ENCODE results near the gene SSBP3.
"Not testable (repeated sequence)": the region's sequence is repeated elsewhere in the genome, so short reads cannot be mapped to it uniquely, and the experiment has no call there.

SSBP3 gene

DNA sequence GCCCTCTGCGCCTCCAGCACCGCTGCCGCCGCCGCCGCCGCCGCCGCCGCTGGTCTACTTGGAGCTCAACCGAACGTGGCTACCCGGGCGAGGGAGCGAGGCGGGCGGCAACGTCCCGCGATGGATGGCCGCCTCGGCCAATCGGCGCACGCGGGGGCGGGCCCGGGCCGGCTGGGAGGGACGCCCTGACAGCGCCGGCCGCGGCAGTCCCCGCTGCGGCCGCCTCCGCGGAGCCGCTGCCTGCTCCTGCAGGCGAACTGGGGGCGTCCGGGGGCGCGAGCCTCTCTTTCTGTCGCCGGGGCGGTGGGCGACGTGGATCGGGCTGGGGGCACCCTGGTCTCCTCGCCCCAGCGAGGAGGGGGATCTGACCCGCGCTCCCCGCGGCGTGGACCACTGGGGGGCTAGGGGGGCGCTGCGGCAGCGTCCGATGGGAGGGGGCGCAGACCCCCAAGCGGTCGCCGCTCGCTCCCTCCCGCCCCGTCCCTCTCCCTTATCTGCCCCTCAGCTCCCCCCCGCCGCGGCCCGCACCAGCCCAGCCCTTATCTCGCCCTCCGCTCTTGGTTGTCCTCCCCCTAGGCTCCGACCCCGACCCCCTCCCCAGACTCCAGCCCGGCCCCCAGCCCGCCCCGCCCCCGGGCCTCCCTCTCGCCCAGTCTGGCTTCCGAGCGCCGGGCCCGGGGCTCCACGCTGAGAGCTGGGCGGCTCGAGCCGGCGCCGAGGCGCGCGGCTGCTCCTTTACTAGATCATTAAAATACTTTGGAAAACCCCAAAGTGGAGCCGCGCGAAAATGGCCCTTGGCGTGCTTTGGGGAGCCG lies at the start of gene SSBP3:
Gene SSBP3 (minus strand): TSS at position 56 of the 815 bp plus-strand sequence.
- peak; percentile 90 to 93 for DNase-seq

DNA sequence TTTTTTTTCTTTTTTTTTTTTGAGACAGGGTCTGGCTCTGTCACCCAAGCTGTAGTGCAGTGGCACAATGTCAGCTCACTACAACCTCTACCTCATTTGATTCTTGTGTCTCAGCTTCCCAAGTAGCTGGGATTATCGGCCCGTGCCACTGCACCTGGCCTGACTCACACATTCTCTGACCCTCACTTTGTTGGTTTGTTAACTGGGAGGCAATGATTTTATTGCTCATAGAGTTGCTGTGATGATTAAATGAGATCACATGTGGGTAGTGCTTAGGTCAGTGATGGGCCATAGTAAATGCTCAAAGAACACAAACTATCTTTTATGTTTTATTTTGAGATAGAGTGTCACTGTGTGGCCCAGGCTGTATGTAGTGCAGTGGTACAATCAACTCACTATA lies 47.3 kb upstream of the SSBP3 start:
- no peak for DNase-seq

DNA sequence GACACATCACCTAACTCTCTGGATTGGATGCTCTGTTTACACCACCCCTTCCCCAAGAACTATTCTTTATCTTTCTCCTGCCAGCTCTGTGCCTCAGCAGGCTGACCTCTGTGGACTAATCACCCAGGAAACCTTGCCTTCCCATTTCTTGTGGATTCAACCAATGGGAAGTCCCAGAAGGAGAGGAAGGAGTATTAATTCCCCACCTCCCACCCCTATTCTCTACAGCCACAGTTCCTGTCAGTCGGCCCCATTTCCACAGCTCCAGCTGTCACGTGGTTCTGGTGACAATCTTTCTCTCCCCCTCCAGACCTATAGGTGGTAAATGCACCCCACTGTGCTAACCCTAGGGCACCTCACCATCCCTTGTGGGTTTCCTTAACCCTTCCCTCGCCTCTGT lies 46.8 kb upstream of the SSBP3 start:
- DNase-seq: no peak

DNA sequence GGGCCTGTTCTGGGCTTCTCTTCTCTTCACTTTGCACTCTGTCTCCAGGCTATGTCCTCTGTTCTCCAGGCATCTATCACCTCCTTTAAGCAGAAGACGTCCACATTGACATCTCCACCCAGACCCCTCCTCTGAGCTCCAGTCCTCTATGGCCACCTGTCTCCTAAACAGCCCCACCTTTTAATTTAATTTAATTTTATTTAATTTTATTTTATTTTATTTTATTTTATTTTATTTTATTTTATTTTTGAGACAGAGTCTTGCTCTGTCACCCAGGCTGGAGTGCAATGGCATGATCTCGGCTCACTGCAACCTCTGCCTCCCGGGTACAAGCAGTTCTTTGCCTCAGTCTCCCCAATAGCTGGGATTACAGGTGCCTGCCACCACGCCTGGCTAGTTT lies 43.2 kb upstream of the SSBP3 start:
- DNase-seq: not testable (repeated sequence)

DNA sequence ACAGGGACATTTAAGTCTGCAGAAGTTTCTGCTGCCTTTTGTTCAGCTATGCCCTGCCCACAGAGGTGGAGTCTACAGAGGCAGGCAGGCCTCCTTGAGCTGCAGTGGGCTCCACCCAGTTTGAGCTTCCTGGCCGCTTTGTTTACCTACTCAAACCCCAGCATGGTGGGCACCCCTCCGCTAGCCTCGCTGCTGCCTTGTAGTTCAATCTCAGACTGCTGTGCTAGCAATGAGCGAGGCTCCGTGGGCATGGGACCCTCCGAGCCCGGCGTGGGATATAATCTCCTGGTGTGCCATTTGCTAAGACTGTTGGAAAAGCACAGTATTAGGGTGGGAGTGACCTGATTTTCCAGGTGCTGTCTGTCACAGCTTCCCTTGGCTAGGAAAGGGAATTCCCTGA lies 42.6 kb upstream of the SSBP3 start:
- DNase-seq: not testable (repeated sequence)

DNA sequence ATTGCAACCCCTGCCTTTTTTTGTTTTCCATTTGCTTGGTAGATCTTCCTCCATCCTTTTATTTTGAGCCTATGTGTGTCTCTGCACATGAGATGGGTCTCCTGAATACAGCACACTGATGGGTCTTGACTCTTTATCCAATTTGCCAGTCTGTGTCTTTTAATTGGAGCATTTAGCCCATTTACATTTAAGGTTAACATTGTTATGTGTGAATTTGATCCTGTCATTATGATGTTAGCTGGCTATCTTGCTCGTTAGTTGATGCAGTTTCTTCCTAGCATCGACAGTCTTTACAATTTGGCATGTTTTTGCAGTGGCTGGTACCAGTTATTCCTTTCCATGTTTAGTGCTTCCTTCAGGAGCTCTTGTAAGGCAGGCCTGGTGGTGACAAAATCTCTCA lies 40.9 kb upstream of the SSBP3 start:
- DNase-seq: not testable (repeated sequence)

DNA sequence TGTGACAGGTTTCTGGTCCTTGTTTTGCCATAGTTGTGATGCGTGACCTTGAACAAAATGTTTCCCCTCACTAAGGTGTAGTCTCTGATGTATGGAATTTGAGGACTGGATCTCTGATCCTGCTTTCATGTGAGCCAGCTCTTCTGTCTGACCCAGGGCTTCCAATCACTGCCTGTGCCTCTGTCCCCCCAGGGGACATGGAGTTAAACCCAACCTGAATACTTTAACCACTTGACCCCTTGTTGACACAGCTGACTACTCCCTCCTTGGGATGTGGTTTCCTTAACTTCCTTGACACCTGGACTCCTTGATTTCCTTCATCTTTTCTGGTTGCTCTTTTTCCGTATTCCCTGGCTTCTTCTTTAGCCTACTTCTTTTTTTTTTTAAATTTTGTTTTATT lies 36.0 kb upstream of the SSBP3 start:
- DNase-seq: no peak

DNA sequence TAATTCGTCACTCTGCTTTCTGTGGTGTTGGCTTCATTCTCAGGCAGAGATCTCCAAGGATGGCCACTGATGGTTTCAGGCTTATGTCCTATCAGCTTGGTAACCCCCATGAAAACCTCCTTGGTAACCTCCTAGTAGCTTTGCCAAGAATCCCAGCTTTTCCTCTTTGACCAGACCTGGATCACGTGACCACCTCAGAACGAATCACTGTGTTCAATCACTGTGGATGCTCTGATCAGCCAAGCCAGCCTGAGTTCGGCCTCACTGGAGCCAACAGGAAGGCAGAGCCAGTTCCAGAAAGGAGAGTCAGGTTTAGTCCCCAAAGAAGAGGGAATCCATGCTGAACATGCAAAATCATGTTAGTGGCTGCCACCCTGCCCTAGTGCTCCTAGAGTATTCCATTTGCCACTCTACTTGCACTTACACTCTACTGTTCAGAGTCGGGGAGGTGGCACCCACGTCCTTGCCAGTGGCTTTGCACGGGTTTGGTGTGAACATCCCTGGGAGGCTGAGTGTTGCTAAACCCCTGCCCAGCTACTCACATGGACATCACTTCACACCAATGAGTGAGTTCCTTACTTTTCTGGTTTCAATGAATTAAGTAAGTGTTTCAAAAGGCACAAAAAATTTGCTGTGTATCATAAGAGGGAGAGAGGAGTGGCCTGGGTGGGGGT lies 33.5 kb upstream of the SSBP3 start:
- DNase-seq: no peak

DNA sequence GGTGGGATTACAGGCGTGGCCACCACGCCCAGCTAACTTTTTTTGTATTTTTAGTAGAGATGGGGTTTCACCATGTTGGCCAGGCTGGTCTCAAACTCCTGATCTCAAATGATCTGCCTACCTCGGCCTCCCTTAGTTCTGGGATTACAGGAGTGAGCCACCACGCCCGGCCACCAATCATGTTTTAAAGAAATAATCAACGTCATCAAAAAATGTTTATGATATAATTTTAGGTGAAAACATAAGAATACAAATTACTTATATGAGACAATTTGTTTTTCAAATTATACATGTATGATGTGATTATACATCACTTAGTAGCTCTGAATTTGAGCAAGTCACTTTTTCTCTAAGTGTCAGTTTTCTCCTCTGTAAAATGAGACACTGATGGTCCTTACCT lies 31.6 kb upstream of the SSBP3 start:
- no peak for DNase-seq

DNA sequence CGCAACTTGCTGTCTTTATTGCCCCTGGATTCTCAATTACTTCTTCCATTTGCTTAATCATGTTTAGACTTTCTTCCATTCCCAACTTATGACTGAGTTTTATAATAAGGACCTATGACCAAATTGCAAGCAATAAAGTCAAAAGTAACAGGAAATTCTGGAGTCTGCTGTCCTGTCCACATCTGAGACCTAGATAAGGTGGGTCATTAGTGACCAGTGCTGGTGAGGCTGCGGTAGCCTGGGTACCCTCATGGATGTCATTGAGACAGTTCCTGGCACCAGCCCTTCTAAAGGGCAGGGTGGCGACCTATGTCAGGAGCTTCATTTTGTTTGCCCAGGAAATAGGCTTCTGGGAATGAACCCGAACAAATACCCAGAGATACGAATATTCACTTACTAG lies 30.6 kb upstream of the SSBP3 start:
- no peak for DNase-seq

DNA sequence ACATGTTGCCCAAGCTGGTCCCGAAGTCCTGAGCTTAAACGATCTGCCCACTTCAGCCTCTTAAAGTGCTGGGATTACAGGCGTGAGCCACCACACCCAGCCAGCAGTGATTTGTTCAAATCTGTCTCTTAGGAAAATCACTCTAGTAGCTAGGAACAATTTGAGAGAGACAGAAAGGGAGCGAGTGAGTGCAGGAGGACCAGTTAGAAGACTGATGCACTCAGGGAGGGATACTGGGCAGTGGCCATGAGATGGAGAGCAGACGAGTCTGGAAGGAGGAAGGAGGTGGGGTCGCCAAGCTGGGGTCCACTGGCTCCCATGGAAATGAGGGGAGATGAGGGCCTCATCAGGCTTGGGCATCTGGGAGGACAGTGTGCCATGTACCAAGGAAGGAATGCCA lies 23.6 kb upstream of the SSBP3 start:
- no peak for DNase-seq

DNA sequence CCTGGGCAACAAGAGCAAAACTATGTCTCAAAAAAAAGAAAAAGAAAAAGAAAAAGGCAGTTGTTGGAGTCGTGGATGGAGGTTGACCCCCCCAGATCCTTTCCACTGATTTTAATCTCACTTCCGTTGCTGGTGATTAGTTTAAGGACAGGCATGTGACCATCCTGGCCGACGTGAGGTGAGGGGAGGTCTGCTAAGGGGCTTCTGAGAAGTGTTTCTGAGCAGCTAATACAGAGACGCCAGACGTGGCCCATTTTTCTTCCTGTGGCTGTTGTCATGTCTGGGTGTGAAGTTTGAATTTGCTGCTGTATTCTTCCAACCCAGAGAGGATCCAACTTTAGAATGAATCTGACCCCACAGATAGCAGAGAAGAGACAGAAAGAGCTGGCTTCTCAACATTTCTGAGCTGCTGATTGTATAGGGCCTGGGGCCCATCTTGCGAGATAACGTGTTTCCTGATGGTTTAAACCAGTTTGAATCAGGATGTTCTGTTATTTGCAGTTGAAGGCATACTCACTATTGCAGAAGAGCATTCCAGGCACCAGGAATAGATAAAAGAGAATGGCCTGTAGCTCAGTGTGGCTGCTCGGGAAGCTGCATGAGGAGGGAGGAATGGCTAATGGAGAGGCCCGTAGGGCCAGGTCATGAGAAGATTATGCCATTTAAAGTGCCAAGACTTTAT lies 22.8 kb upstream of the SSBP3 start:
- no peak for DNase-seq

DNA sequence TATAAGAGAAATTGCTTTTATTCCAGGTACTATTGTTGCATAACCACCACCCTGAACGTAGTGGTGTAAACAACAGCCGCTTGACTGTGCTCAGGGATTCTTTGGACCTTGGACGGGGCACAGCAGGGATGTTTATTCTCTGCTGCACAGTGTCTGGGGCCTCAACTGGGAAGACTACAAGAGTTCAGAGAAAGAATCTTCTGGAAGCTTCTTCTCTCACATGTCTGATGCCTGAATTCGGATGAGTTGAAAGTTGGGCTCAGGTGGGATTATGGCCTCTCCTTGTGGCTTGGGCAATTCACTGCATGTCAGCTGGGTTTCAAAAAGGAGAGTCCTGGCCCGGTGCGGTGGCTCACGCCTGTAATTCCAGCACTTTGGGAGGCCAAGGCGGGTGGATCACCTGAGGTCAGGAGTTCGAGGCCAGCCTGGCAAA lies 19.0 kb upstream of the SSBP3 start:
- no peak for DNase-seq

DNA sequence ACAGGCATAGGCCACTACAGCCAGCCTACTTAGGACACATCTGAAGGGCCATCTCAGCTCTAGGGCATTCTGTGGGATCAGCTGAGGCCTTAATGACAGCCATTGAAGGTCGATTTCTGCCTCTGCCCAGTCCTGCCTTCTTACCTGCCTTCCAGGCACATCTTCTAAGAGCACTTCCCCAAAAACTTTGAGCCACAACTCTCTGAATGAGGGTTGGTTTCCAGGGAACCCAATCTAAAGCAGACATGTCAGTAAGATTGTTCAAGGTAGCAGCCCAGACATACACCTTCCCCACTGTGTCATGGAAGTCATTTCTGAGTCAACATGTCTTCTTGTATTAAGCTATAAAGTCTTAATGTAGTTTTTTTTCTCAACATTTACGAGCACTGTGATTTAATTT lies 18.2 kb upstream of the SSBP3 start:
- no peak for DNase-seq

DNA sequence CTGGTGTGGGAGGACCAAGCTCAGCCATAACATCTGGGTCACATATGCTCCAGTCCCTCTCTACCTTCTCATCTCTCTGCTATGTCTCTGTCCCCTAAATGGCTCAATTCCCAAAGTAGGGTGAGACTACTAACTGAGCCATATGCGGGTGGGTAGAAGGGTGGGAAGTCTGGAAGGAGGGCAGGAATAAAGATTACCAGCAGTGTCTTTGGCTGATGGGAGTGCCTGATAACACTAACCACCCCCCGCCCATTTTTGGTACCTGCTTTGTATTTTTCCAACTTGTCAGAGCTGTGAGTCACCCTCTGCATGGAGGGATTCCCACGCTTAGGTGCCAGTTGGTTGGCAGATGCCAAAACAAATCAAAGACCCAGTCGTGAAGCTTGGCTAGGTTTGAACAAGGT lies 14.9 kb upstream of the SSBP3 start:
- no peak for DNase-seq

DNA sequence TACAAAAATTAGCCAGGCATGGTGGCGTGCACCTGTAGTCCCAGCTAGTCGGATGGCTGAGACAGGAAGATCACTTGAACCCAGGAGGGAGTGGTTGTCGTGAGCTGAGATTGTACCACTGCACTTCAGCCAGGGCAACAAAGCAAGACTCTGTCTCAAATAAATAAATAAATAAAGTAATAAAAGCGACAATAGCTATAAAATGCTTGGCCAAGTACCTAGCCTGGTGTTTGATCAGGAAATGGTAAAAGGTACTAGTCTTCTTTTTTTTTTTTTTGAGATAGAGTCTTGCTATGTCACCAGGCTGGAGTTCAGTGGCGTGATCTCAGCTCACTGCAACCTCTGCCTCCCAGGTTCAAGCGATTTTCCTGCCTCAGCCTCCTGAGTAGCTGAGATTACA lies 12.4 kb upstream of the SSBP3 start:
- DNase-seq: not testable (repeated sequence)

DNA sequence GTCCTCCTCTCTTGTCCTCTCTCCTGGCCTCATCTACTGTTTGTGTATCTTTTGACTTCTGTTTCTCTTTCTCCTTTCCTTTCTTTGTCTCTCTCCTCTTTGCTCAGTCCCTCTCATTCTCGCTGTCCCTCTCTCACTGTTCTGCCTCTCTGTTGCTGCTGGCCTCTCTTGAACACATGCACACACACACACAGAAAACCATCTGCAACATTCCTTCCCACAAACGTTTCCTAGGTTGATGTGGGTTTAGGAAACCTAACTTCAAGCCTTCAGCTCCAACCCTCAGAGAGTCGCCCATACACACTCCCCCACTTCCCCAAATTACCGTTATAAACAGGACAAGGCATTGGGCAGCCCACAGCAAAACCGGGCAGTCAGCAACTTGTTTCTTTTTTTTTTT lies 10.9 kb upstream of the SSBP3 start:
- no peak for DNase-seq

DNA sequence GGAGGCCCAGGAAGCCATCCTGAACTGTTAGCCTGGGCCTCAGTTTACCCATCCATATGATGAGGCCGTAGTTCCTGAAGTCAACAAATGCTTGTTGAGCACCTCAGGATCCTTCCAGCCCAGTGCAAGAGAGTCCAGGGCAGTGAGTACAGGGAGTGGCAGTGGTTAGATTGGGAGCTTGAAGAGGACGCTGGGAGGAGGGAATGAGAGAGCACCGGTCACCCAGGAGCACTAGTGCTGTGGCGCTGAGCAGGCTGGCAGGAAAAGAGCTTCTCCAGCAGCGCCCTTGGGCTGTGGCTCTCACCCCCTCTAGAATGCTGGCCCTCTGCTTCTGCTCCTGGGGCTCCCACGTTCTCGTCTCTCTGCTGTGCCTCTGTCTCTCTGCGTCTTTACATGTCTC lies 10.2 kb upstream of the SSBP3 start:
- DNase-seq: no peak

DNA sequence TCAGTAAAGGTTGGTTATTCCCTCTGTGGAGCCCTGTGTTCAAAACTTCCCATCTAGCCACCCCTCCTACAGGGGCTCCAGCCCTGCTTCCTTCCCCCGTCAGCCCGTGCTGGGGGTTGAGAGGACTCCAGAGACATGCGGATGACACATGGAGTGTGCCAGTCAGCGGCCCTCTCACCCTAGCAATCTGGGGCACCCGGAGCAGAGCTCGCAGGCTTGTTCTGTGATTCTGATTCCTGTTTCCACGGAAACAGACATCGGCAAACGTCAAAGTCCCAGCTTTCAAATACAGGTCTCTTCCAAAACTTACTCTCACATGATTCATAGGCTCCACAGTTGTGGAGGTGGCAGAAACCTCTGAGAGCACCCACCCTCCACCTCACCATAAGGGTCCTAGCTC lies 9.8 kb upstream of the SSBP3 start:
- no peak for DNase-seq

DNA sequence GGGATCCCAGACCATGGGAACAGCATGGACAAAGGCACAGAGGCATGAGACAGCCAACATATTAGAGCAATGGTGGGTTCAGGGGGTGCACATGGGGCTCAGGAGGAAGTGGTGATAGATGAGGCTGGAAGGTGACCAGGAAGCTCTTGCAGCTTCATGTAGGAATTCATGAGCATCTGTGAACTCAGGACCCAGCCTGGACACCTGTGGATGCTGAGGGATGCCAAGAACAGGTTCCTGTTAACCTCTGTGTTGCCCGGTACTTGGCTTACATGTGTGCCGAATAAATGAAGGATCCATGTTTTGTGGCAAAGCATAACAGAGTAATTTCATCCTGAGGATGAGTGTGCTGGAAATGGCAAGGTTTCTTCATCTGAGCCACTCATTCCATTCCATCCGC lies 9.3 kb upstream of the SSBP3 start:
- DNase-seq: no peak

DNA sequence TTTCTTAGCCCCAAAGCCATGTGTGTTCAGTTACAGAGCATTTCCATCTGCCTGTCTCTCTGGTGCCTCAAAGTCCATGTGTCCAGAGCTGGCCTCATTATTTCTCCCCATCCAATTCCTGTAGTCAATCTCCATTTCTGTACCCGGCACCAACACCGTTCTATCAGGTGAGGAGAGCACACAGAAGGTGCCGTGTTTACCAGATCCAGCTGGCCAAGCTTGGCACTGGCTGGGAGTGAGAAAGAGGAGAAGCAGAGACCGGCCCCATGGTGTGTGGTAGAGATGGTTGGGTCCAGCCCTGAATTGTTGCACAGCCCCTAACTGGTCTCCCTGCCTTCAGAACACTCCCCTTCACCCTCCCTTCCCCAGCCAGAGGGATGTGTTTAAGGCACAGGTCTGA lies 7.5 kb upstream of the SSBP3 start:
- no peak for DNase-seq

DNA sequence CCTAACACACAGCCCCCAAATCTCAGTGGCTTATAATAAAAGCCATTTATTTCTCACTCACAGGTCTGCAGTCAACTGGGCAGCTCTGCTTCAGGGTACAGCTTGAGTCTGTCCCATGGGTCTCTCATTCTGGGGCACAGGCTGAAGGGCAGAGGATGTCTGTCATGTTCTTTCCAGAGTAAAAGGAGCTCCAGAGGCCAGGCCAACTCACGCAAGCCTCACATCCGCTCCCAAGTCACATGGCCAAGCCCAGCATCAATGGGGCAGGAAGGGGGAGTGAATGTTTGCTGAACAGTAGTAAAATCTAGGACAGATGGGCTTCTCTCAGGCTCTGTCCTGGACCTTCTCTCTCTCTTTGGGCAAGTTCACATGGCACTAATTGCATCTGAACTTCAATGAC lies 7.1 kb upstream of the SSBP3 start:
- no peak for DNase-seq

DNA sequence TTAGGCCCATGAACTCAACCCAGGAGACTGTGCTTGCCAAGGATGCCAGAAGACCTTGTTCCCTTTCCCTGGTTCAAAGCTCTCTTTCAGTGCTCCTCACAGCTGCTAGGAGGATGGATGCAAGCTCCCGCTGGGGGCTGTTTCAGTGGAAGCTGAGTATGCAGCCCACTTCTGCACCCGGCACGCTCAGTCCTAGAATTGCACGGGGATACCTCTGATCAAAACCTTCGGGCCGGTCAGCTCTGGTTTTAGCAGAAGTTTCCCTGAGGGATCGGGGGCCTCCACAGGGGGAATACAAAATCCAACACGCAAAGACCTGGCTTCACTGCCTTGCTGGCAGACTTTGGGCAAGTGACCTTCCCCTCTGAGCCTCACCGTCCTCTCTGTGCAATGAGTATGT lies 4.2 kb upstream of the SSBP3 start:
- no peak for DNase-seq

All from NCI-H2081 (cell line).